ENCODE measurements around the gene TMEM259. TPM values are rescaled to one million over a fixed set of nuclear protein-coding genes. Genes with fewer than 3 reads are reported as not detected.

Gene TMEM259
- total RNA-seq, 1 experiment from 2014 or later = 155 TPM

GRCh38 chr19:1008268-1009040, 12.5 kb downstream of the TMEM259 start:
- Histone ChIP-seq H3K79me2 (ENCODE audit: low read depth) (no peaks in the 10 kb centered on the region), H3K9me3 (ENCODE audit: insufficient read depth, low read depth) (no peaks in the 10 kb centered on the region), H3K4me3 (no peak overlapping the region), H3K4me2 (no peak overlapping the region), H3K27ac (no peak overlapping the region), H3K4me1 (replicated peaks; ENCODE audit: insufficient read depth) (no peaks in the 10 kb centered on the region), H2AFZ (no peak overlapping the region), H3K27me3 (ENCODE audit: insufficient read depth, low read depth) (no peaks in the 10 kb centered on the region), H3K9me2 (ENCODE audit: insufficient read depth) (no peaks in the 10 kb centered on the region), H3K36me3 (ENCODE audit: low read depth) (no peaks in the 10 kb centered on the region), H3F3A (ENCODE audit: insufficient read depth, low read depth) (peaks cover 8% of the 10 kb centered on the region; the same call in 1 of the 2 replicates), H4K20me1 (ENCODE audit: insufficient read depth) (peaks cover 10% of the 10 kb centered on the region)
- no TSS peak for BruUV-seq (replicated peaks)
- no peak for DNase-seq
- TF ChIP-seq CTCF (conservative IDR thresholded peaks at IDR 0.05) = no peak
- TF ChIP-seq EZH2 (IDR thresholded peaks at IDR 0.05; ENCODE audit: low read depth) = no peak
- intact Hi-C loops (cut with micrococcal nuclease; ENCODE audit: unreplicated experiment) = no loop called here
- ChIA-PET CTCF (no interaction called here), POLR2A (ENCODE audit: unreplicated experiment) (no interaction called here)

- Histone ChIP-seq H3K4me3 (no peak overlapping the region), H3F3A (ENCODE audit: insufficient read depth, low read depth) (peaks cover 8% of the 10 kb centered on the region; the same call in 1 of the 2 replicates), H4K20me1 (ENCODE audit: insufficient read depth) (peaks cover 3% of the 10 kb centered on the region; the same call in 1 of the 2 replicates), H3K4me2 (no peak overlapping the region), H3K4me1 (replicated peaks; ENCODE audit: insufficient read depth) (no peaks in the 10 kb centered on the region), H2AFZ (no peak overlapping the region), H3K79me2 (ENCODE audit: low read depth) (no peaks in the 10 kb centered on the region), H3K36me3 (ENCODE audit: low read depth) (no peaks in the 10 kb centered on the region), H3K27me3 (ENCODE audit: insufficient read depth, low read depth) (no peaks in the 10 kb centered on the region), H3K9me2 (ENCODE audit: insufficient read depth) (no peaks in the 10 kb centered on the region), H3K9me3 (ENCODE audit: insufficient read depth, low read depth) (no peaks in the 10 kb centered on the region), H3K27ac (no peak overlapping the region)
- TF ChIP-seq EZH2 (IDR thresholded peaks at IDR 0.05; ENCODE audit: low read depth) (no peak), CTCF (conservative IDR thresholded peaks at IDR 0.05) (no peak)
- no peak for DNase-seq
- no TSS peak for BruUV-seq (replicated peaks)
- POLR2A ChIA-PET (ENCODE audit: unreplicated experiment) = no interaction called here
- CTCF ChIA-PET = no interaction called here
- intact Hi-C loops (cut with micrococcal nuclease; ENCODE audit: unreplicated experiment) = no loop called here
Measured at GRCh38 chr19:1007399-1008251, 13.3 kb downstream of the TMEM259 start.

DNA sequence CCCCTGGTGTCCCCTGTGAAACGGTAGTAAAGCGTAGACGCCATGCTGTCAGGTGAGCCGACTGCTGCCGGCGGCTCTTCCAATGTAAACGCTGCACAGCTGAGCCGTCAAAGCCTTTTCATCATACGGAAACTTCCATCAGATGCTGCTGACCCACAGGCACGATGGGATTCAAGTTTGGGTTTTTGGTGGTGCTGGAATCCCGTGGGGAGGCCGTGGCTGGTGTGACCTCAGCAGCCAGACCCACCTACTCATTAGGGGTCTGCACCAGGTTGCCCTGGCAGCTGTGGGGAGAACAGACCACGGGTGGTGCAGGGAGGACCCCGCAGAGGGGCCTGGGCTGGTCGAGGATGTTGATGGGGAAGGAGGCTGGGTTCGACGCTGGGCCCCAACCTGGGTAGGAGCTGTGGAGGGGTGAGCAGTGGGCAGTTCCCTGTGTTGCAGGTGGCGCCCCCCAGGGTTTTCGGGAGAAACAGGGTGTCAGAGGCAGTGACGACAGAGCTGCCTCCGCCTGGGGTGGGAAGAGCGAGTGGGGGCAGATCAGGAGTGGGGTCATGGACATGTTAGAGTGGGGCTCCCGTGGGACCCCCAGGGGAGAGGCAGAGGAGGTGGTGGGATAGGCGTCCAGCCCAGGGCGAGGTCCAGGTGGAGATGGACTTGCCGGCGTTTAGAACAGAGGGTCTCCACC, 14.1 kb downstream of the TMEM259 start:
- H3K4me2 ChIP-seq = no peak overlapping the region
- H3K4me3 ChIP-seq = no peak overlapping the region
- H4K20me1 ChIP-seq (ENCODE audit: insufficient read depth) = no peaks in the 10 kb centered on the region; the same call in 1 of the 2 replicates
- H3F3A ChIP-seq (ENCODE audit: insufficient read depth, low read depth) = peaks cover 12% of the 10 kb centered on the region; the same call in 1 of the 2 replicates
- CTCF ChIA-PET = no interaction called here
- H3K9me2 ChIP-seq (ENCODE audit: insufficient read depth) = no peaks in the 10 kb centered on the region
- BruUV-seq (replicated peaks) = TSS peak; percentile 2
- H3K27ac ChIP-seq = no peak overlapping the region
- TF ChIP-seq CTCF (conservative IDR thresholded peaks at IDR 0.05) = no peak
- TF ChIP-seq EZH2 (IDR thresholded peaks at IDR 0.05; ENCODE audit: low read depth) = no peak
- no peak for DNase-seq
- 0 out of 2 replicates have a peak, but pooled peaks cover 1% of the 10 kb centered on the region for H3K27me3 ChIP-seq (ENCODE audit: insufficient read depth, low read depth)
- no peak overlapping the region for H2AFZ ChIP-seq
- no peaks in the 10 kb centered on the region for H3K36me3 ChIP-seq (ENCODE audit: low read depth)
- no peaks in the 10 kb centered on the region for H3K4me1 ChIP-seq (replicated peaks; ENCODE audit: insufficient read depth)
- POLR2A ChIA-PET (ENCODE audit: unreplicated experiment) = no interaction called here
- H3K9me3 ChIP-seq (ENCODE audit: insufficient read depth, low read depth) = no peaks in the 10 kb centered on the region
- intact Hi-C loops (cut with micrococcal nuclease; ENCODE audit: unreplicated experiment) = no loop called here
- H3K79me2 ChIP-seq (ENCODE audit: low read depth) = no peaks in the 10 kb centered on the region
